Kidney (tissue), 14 donors: ENCODE data around the gene HOXD9. TPM values are rescaled to one million over a fixed set of nuclear protein-coding genes. Genes with fewer than 3 reads are reported as not detected.

ENCODE experiments used
- DNase-seq, 5 donors: peaks; one replicate each; pipeline ENCODE4 v3.0.0-alpha.2; 2013 to 2020
- FAIRE-seq: peaks from 2 replicates; lab custom pipeline; 2012; peaks lifted over from hg19 to GRCh38; lab: Jason Lieb, UNC
- H3K27ac ChIP-seq, 2 donors: one replicate each; pipeline ENCODE4 v1.7.0; 2013; ENCODE audit warnings: low read depth in 2 of 2, low read length in 2 of 2, inconsistent platforms in 1 of 2
- H3K27me3 ChIP-seq: one replicate; pipeline ENCODE4 v1.7.1; 2013; ENCODE audit warnings: low read length, inconsistent platforms; ENCODE audit not compliant: control insufficient read depth, insufficient read depth
- H3K36me3 ChIP-seq, 3 donors: one replicate each; pipeline versions ENCODE4 v1.7.0 to v1.7.1; 2013; ENCODE audit warnings: low read length in 3 of 3, control low read depth in 1 of 3, inconsistent platforms in 1 of 3; ENCODE audit not compliant: insufficient read depth in 3 of 3, control insufficient read depth in 2 of 3
- H3K4me1 ChIP-seq, 3 donors: one replicate each; pipeline versions ENCODE4 v1.7.0 to v1.7.1; 2013; ENCODE audit warnings: low read length in 3 of 3, inconsistent platforms in 1 of 3, low read depth in 1 of 3; ENCODE audit not compliant: control insufficient read depth in 2 of 3, insufficient read depth in 2 of 3
- H3K4me3 ChIP-seq, 3 donors: one replicate each; pipeline versions ENCODE4 v1.7.0 to v1.8.1; 2013; ENCODE audit warnings: low read length in 3 of 3, control low read depth in 1 of 3, inconsistent platforms in 1 of 3
- H3K9ac ChIP-seq, 3 donors: one replicate each; pipeline versions ENCODE4 v1.7.0 to v1.7.1; 2013; ENCODE audit warnings: low read length in 3 of 3, control low read depth in 1 of 3, inconsistent platforms in 1 of 3
- H3K9me3 ChIP-seq, 3 donors: one replicate each; pipeline versions ENCODE4 v1.7.0 to v1.7.1; 2013; ENCODE audit warnings: low read length in 3 of 3, control low read depth in 1 of 3, inconsistent platforms in 1 of 3; ENCODE audit not compliant: control insufficient read depth in 2 of 3, insufficient read depth in 1 of 3
- intact Hi-C: fragments of 100-400 bp; cut with DNase I; formaldehyde crosslinking; loops from one replicate; pipeline ENCODE4 v1.11.1; 2022
- polyA plus RNA-seq: library from polyadenylated mRNA; stranded (reverse); fragments of 350-450 nt; fragmentation: Illumina TruSeq; extraction: RNeasy Lipid Tissue Mini Kit (QIAGEN cat#74804); gene quantifications from one replicate; pipeline ENCODE4 v1.2.3, GENCODE V29; 2014; ENCODE audit warnings: low read depth, low replicate concordance; ENCODE audit not compliant: insufficient read depth
- total RNA-seq: library from RNA; stranded (reverse); fragmentation: NEBNext Ultra II Directional; extraction: Animal tissue kit (Norgen Biotek cat#: 25700); gene quantifications from one replicate; pipeline ENCODE4 v1.2.1, GENCODE V29; 2021
- TF ChIP-seq, protein P1 (sequence below): IDR thresholded peaks from 3 replicates; pipeline ENCODE4 v1.5.1; 2012; ENCODE audit warnings: mild to moderate bottlenecking, moderate library complexity, borderline replicate concordance; ENCODE audit not compliant: insufficient read depth; ENCODE audit errors: extremely low read depth
- donor health status: control.
- donor health status: control.
- donor health status: control.
- donor health status: control.
- donor health status: control.
- donor health status: DM: yes; HTN: yes; CAD: no.
- donor health status: Normal renal cell carcinoma (clear cell type).

The HOXD9 gene
- total and polyA plus RNA-seq, 2 donors from 2014 or later = 36.4 to 36.5 TPM

DNA sequence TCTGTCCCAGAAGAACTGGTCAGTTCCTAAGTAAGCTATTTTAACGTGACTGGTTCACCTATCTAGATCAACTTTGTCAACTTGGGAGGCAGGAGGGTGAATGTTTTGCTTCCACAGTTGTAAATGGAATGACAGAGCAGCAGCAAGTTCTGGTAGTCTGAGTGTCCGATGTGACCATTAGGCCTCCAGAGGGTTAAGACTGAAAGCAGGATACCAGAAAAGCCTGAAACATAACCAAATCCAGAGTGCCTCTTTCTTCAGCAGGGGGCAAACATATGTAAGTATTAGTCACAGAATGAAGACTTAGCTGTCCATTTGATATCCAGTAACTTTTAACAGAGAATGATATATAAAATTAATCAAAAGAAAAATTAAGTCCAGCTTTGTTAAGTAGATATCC lies 43.8 kb downstream of the HOXD9 start:
- Histone ChIP-seq H3K9me3 (no peaks in the 10 kb centered on the region), H3K4me3 (no peak overlapping the region), H3K27ac (peak overlapping the region in 1 of 2 donors; percentile 95), H3K9ac (peak overlapping the region in 1 of 3 donors; percentile 70), H3K4me1 (peaks cover 4 to 14% (median 10%) of the 10 kb centered on the region in 3 donors), H3K36me3 (no peaks in the 10 kb centered on the region), H3K27me3 (no peaks in the 10 kb centered on the region)
- intact Hi-C loops = no loop called here
- DNase-seq (peak in 1 of 5 donors; percentile 25), FAIRE-seq (no peak)
- TF ChIP-seq, protein P1, sequence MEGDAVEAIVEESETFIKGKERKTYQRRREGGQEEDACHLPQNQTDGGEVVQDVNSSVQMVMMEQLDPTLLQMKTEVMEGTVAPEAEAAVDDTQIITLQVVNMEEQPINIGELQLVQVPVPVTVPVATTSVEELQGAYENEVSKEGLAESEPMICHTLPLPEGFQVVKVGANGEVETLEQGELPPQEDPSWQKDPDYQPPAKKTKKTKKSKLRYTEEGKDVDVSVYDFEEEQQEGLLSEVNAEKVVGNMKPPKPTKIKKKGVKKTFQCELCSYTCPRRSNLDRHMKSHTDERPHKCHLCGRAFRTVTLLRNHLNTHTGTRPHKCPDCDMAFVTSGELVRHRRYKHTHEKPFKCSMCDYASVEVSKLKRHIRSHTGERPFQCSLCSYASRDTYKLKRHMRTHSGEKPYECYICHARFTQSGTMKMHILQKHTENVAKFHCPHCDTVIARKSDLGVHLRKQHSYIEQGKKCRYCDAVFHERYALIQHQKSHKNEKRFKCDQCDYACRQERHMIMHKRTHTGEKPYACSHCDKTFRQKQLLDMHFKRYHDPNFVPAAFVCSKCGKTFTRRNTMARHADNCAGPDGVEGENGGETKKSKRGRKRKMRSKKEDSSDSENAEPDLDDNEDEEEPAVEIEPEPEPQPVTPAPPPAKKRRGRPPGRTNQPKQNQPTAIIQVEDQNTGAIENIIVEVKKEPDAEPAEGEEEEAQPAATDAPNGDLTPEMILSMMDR = no peak

DNA sequence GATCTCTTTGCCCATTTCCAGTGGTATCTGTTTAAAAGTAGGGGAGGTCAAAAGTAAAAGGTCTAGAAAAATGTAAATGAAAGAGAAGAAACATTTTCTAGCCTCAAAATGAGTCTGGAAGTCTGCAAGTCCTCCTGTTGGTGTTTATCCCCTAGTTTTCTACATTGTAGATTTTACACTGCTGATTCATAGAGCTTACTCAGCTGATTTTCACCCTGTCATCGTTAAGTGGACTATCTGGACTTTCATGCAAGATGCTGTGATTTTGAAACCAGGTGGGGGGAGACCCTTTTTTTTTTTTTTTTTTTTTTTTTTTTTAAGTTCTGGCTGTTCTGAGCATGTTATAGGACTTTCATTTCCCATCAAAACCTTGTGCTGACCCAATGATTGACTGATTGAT lies 44.9 kb downstream of the HOXD9 start:
- FAIRE-seq = no peak

DNA sequence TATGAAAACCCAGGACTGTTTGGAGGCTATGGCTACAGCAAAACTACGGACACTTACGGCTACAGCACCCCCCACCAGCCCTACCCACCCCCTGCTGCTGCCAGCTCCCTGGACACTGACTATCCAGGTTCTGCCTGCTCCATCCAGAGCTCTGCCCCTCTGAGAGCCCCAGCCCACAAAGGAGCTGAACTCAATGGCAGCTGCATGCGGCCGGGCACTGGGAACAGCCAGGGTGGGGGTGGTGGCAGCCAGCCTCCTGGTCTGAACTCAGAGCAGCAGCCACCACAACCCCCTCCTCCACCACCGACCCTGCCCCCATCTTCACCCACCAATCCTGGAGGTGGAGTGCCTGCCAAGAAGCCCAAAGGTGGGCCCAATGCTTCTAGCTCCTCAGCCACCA lies 46.7 kb downstream of the HOXD9 start:
- no peaks in the 10 kb centered on the region for H3K27me3 ChIP-seq
- peak overlapping the region; percentile 71 to 79 for H3K27ac ChIP-seq
- H3K9me3 ChIP-seq = no peaks in the 10 kb centered on the region
- H3K4me1 ChIP-seq = peaks cover 4 to 14% (median 10%) of the 10 kb centered on the region in 3 donors
- no peaks in the 10 kb centered on the region for H3K36me3 ChIP-seq
- DNase-seq (peak in 1 of 5 donors; percentile 61), FAIRE-seq (no peak)
- intact Hi-C loops = no loop called here
- TF ChIP-seq, protein P1 = no peak
- H3K4me3 ChIP-seq = no peak overlapping the region
- no peak overlapping the region for H3K9ac ChIP-seq

More for the DNA sequence above, 44.9 kb downstream of the HOXD9 start:
- Histone ChIP-seq H3K9ac (no peak overlapping the region), H3K36me3 (no peaks in the 10 kb centered on the region), H3K9me3 (no peaks in the 10 kb centered on the region), H3K27ac (peak overlapping the region in 1 of 2 donors; percentile 8), H3K27me3 (no peaks in the 10 kb centered on the region), H3K4me3 (no peak overlapping the region), H3K4me1 (peaks cover 4 to 14% (median 10%) of the 10 kb centered on the region in 3 donors)
- TF ChIP-seq, protein P1 = no peak
- DNase-seq = no peak
- intact Hi-C loops = no loop called here

DNA sequence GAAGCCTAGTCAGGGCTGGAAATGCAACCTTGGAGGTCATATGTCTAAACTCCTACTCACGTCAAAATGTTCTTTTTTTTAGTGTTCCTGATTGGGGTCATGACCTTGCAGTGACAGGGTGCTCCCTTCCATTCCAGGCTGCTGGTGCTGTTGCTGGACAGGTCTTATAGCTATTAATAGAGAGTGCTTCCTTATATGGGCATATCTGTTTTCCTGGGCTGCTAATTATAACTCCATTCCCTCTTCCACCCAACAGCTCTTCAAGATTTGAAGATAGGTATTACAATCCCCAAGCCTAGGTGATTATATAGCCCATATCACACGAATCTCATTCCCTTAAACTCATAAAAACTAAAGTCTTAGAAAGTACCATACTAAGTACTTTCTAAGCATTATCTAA lies 47.2 kb downstream of the HOXD9 start:
- intact Hi-C loops = no loop called here
- DNase-seq (peak in 2 of 5 donors; percentile 33 to 42), FAIRE-seq (no peak)
- Histone ChIP-seq H3K36me3 (no peaks in the 10 kb centered on the region), H3K9me3 (no peaks in the 10 kb centered on the region), H3K9ac (peak overlapping the region in 1 of 3 donors; percentile 77), H3K27me3 (no peaks in the 10 kb centered on the region), H3K4me3 (no peak overlapping the region), H3K4me1 (peaks cover 4 to 14% (median 10%) of the 10 kb centered on the region in 3 donors), H3K27ac (peak overlapping the region; percentile 71 to 79)
- TF ChIP-seq, protein P1 = no peak
